Ovary (tissue), 9 donors: ENCODE measurements around the gene ADAMTS14. TPM values are rescaled to one million over a fixed set of nuclear protein-coding genes. Genes with fewer than 3 reads are reported as not detected.

Experiments used
- DNase-seq, 5 donors: peaks; one replicate each; pipeline ENCODE4 v3.0.0-alpha.2; 2019 to 2020
- H3K27ac ChIP-seq, 2 donors: fragments of 200-600 bp; one replicate each; pipeline versions ENCODE4 v1.5.1 to v1.8.0; 2019 to 2022
- H3K27me3 ChIP-seq: fragments of 200-600 bp; one replicate; pipeline ENCODE4 v1.8.0; 2022
- H3K36me3 ChIP-seq: fragments of 200-600 bp; sonication (generic); one replicate; pipeline ENCODE4 v1.5.1; 2019
- H3K4me1 ChIP-seq: one replicate; pipeline ENCODE4 v1.8.1; 2013; ENCODE audit warnings: mild to moderate bottlenecking, moderate library complexity; ENCODE audit not compliant: insufficient read depth
- H3K4me3 ChIP-seq: fragments of 200-600 bp; sonication (generic); one replicate; pipeline ENCODE4 v1.5.1; 2017
- H3K9me3 ChIP-seq, 2 donors: fragments of 200-600 bp in 1 of 2; sonication (generic) in 1 of 2; one replicate each; pipeline versions ENCODE4 v1.5.1 to v1.8.1; 2013 to 2019; ENCODE audit warnings: mild to moderate bottlenecking in 1 of 2, moderate library complexity in 1 of 2
- EP300 ChIP-seq: sonication (generic); formaldehyde crosslinking; IDR thresholded peaks from one replicate; pipeline ENCODE4 v1.6.1; 2017; ENCODE audit warnings: antibody characterized with exemption
- POLR2A ChIP-seq: fragments of 450-650 bp; IDR thresholded peaks from one replicate; pipeline ENCODE4 v1.6.1; 2017; ENCODE audit warnings: antibody characterized with exemption, mild to moderate bottlenecking, moderate library complexity
- WGBS, 3 donors: extraction: QIAGEN DNeasy Blood & Tissue Kit in 1 of 3; methylation state at CpG; one replicate each; pipeline versions ENCODE4 v1.1.5 to v1.1.7; 2013 to 2017; 5-methylcytosine and 5-hydroxymethylcytosine counted together
- intact Hi-C, 4 donors: fragments of 100-400 bp; cut with DNase I; formaldehyde crosslinking; loops; one replicate each; pipeline versions ENCODE4 v1.11.0 to v1.15.1; 2022 to 2023
- polyA plus RNA-seq, 2 donors: library from polyadenylated mRNA; stranded (reverse); fragments of 200-250 nt in 1 of 2; fragments of 350-450 nt in 1 of 2; fragmentation: Illumina TruSeq in 1 of 2; extraction: RNeasy Lipid Tissue Mini Kit (QIAGEN cat#74804) in 1 of 2; gene quantifications; one replicate each; pipeline ENCODE4 v1.2.3, GENCODE V29; 2013 to 2014
- total RNA-seq, 7 donors: library from RNA; depleted of rRNA in 2 of 7; stranded (reverse); fragments of >200 nt in 2 of 7; fragmentation: NEBNext Ultra II Directional in 3 of 7; extraction: Animal tissue kit (Norgen Biotek cat#: 25700) in 3 of 7; gene quantifications; one replicate each; pipeline versions ENCODE4 v1.1.0 to v1.2.4, GENCODE V29; 2016 to 2023
- TF ChIP-seq, protein P1 (sequence below), 3 donors: fragments of 450-650 bp in 2 of 3; fragments of 200-600 bp in 1 of 3; IDR thresholded peaks; one replicate each; pipeline versions ENCODE4 v1.5.1 to v1.8.0; 2016 to 2022; ENCODE audit warnings: antibody characterized with exemption in 3 of 3, mild to moderate bottlenecking in 1 of 3
- donor health status: DM: no; HTN: no; CAD: no; lungs with moderate emphysema.
- donor health status: DM: no; HTN: no; CAD: no.
- donor health status: Bipolar disorder and iron deficiency.
- donor health status: DM: yes; HTN: yes; CAD: no.
- donor health status: DM: no; HTN: no; CAD: no.
- donor health status: DM: yes; HTN: yes; CAD: no.

ADAMTS14 gene
- total and polyA plus RNA-seq, 9 donors = 0.07 to 0.75 (median 0.14) TPM; not detected in 3

DNA sequence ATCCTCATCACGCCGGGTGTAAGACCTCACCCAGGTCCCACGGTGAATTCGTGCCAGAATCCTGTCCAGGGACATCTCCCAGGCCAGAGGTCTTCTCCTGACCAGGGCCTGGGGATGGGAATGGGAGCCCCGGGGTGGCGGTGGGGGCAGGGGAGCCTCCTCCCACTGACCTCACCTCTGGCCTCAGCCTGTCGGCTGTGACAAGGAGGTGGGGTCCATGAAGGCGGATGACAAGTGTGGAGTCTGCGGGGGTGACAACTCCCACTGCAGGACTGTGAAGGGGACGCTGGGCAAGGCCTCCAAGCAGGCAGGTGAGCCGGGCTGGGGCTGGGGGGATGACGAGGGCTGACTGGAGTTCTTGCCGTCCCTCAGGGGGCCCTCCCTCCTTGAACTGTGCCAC is 71.6 kb downstream of the ADAMTS14 start:
- Histone ChIP-seq H3K4me3 (no peak overlapping the region), H3K27ac (no peak overlapping the region), H3K36me3 (no peaks in the 10 kb centered on the region), H3K27me3 (no peaks in the 10 kb centered on the region), H3K4me1 (peaks cover 5% of the 10 kb centered on the region), H3K9me3 (no peaks in the 10 kb centered on the region)
- WGBS, 3 donors = 86 to 94% (median 90%) methylated on average over 11 to 13 of the region's 13 CpGs
- intact Hi-C loops = no loop called here
- no peak for DNase-seq
- TF ChIP-seq EP300 (no peak), POLR2A (no peak)
- TF ChIP-seq, protein P1, sequence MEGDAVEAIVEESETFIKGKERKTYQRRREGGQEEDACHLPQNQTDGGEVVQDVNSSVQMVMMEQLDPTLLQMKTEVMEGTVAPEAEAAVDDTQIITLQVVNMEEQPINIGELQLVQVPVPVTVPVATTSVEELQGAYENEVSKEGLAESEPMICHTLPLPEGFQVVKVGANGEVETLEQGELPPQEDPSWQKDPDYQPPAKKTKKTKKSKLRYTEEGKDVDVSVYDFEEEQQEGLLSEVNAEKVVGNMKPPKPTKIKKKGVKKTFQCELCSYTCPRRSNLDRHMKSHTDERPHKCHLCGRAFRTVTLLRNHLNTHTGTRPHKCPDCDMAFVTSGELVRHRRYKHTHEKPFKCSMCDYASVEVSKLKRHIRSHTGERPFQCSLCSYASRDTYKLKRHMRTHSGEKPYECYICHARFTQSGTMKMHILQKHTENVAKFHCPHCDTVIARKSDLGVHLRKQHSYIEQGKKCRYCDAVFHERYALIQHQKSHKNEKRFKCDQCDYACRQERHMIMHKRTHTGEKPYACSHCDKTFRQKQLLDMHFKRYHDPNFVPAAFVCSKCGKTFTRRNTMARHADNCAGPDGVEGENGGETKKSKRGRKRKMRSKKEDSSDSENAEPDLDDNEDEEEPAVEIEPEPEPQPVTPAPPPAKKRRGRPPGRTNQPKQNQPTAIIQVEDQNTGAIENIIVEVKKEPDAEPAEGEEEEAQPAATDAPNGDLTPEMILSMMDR (IDR thresholded peaks at IDR 0.05) = no peak

DNA sequence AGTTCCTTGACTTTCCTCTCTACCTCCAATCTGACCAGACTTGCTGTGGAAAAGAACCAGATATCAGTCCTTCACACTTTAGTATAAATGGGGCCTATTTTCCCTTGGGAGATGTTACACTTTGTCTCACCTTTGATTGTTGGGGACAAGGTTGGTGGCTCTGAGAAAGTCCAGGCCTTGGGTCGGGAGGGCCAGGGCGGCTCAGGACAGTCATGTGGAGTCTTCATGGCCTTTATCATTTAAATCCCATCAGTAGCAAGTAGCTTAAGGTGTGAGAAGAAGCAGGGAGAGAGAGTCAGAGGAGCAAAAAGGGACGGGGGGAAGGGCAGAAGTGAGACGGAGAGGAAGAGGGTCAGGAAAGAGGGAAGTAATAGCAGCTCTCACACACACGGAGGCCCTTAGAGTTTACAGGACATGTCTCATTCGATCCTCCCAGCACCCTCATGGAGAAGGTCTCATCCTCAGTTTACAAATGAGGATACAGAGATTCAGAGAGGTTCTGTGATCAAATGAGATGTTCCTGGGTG is 72.4 kb downstream of the ADAMTS14 start:
- peaks cover 5% of the 10 kb centered on the region for H3K4me1 ChIP-seq
- intact Hi-C loops = no loop called here
- H3K27ac ChIP-seq = no peak overlapping the region
- TF ChIP-seq EP300 (no peak), POLR2A (no peak)
- TF ChIP-seq, protein P1 (IDR thresholded peaks at IDR 0.05) = no peak
- H3K27me3 ChIP-seq = no peaks in the 10 kb centered on the region
- no peak for DNase-seq
- 71 to 89% (median 80%) methylated on average over 6 of the region's 6 CpGs for WGBS, 3 donors
- no peaks in the 10 kb centered on the region for H3K36me3 ChIP-seq
- H3K9me3 ChIP-seq = no peaks in the 10 kb centered on the region
- no peak overlapping the region for H3K4me3 ChIP-seq

DNA sequence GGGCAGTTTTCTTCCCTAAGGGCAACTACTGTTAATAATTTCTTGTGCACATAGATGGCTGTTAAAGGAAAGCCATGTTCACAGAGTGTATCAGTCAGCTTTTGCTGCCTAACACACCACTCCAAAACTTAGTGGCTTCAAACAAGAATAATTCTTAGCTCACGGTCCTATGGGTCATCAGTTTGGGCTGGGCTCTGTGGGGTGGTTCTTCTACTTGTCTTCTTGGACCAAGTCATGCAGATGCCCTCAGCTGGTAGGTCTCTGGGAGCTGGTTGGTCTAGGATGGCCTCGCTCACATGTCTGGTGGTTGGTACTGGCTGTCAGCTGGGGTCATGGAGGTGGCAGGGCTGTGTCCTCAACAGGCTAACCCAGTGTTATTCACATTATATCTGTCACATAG is 73.2 kb downstream of the ADAMTS14 start:
- no peak overlapping the region for H3K27ac ChIP-seq
- H3K27me3 ChIP-seq = no peaks in the 10 kb centered on the region
- H3K9me3 ChIP-seq = no peaks in the 10 kb centered on the region
- DNase-seq = no peak
- 87 to 98% (median 95%) methylated on average over 2 of the region's 2 CpGs for WGBS, 3 donors
- H3K4me3 ChIP-seq = no peak overlapping the region
- intact Hi-C loops = no loop called here
- TF ChIP-seq POLR2A = no peak
- H3K4me1 ChIP-seq = peaks cover 5% of the 10 kb centered on the region
- no peaks in the 10 kb centered on the region for H3K36me3 ChIP-seq

DNA sequence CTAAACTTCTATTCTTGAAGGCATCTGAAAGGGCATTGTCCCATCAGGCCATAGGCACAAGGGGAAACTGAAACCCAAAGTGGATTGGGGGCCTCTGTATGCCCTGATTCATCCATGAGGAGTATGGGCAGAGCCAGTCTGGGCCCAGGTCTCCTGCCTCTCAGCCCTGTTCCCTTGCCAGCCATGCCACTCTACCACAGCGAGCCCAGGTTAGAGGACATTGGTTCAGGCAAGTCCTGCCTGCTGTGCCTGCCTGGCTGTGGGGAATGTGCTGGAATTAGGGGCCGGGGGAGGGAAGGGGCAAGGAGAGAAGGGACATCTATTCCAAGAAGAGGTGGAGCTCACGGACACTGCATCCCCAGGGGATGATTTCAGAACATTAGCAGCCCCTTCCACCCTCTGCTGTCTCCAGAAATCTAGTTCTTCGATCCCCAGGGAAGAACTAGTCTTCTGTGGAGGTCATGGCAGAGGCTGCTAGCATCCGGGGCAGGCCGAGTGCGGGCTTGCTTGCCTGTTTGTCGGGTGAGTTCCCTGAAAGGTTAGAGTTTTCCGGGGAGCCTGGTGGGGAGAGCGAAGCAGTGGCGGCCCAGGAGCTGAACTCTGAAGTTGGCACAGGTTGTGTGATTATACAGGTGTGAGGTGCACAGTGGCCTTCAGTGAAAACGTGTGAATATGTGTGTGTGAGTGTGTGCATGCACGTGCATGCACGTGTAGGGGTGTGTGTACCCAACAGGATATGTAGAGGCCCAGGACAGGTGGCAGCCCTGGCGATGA is 75.1 kb downstream of the ADAMTS14 start:
- no peak overlapping the region for H3K27ac ChIP-seq
- TF ChIP-seq EP300 = no peak
- H3K36me3 ChIP-seq = no peaks in the 10 kb centered on the region
- no peaks in the 10 kb centered on the region for H3K9me3 ChIP-seq
- no peaks in the 10 kb centered on the region for H3K27me3 ChIP-seq
- intact Hi-C loops = no loop called here
- 85 to 87% (median 87%) methylated on average over 15 of the region's 15 CpGs for WGBS, 3 donors
- no peak overlapping the region for H3K4me3 ChIP-seq
- peaks cover 3% of the 10 kb centered on the region for H3K4me1 ChIP-seq
- DNase-seq = no peak

DNA sequence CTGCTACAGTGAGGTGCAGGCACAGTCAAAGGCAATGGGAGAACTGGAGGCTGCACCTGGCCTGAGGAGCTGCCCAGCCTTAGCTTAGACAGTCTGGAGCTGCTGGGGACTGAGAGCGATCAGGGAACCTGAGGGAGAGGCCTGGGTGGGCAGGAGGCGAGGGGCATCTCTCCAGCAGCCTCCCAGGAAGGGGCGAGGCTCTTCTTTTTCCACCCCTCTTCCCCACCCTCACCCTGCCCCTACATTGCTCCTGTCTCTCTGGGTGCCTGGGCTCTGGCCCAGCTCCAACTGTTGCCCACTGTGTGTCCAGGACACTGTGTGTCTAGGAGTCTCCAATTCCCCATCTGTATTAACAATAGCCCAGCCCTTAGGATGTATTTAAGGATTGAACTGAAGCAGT is 76.0 kb downstream of the ADAMTS14 start:
- no peak overlapping the region for H3K4me3 ChIP-seq
- H3K27me3 ChIP-seq = no peaks in the 10 kb centered on the region
- intact Hi-C loops = no loop called here
- no peaks in the 10 kb centered on the region for H3K36me3 ChIP-seq
- DNase-seq = no peak
- H3K9me3 ChIP-seq = no peaks in the 10 kb centered on the region
- H3K4me1 ChIP-seq = no peaks in the 10 kb centered on the region
- TF ChIP-seq EP300 (no peak), POLR2A (no peak)
- TF ChIP-seq, protein P1 (IDR thresholded peaks at IDR 0.05) = no peak
- WGBS, 3 donors = 85 to 98% (median 97%) methylated on average over 3 of the region's 3 CpGs
- no peak overlapping the region for H3K27ac ChIP-seq
